NCI-H460 (cell line): Measurements from ENCODE around the gene OMP. TPM values are rescaled to one million over a fixed set of nuclear protein-coding genes. Genes with fewer than 3 reads are reported as not detected.

Experiments used
- DNase-seq: peaks from one replicate; pipeline ENCODE4 v3.0.0-alpha.2; 2016; ENCODE audit warnings: low read depth; ENCODE audit errors: extremely low read depth
- total RNA-seq: library from RNA; depleted of rRNA; stranded (reverse); fragments of >200 nt; shearing (Covaris generic); gene quantifications from 2 replicates; pipeline ENCODE4 v1.2.3, GENCODE V29; 2014; rRNA removed

The OMP gene
- total RNA-seq, 1 experiment from 2014 or later, result not detected

DNA sequence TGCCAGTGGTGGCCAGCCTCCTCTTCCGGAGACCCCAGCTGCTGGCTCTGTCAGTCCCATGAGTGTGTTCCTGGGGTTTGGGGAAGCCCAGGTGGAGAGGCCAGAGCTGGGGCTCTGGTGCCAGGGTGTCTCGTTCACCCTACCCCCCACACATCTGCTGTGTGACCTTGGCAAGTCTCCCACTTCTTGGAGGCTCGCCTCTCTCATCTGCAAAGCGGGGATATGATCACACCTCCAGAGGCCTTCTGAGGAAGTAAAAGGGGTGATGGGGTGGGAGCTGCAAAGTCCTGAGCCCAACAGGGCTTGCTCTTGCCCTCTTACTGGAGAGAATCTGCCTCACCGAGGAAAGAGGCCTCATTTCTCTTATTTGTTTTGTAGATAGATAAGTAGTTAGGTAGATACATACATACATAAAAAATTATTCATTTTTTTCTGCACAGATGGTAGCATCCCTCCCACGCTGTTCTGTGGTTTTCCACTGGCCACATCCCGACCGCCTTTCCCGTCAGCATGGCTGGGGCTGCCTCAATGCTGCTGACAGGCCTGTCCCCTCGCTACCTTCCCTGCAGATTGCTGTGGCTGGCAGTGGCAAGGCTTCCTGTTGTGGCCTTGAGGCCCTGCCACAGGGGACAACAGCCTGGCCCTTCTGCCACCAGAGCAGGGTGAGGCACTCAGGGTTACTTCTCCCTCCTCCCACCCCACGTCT, 49.3 kb downstream of the OMP start:
- DNase-seq, result no peak

DNA sequence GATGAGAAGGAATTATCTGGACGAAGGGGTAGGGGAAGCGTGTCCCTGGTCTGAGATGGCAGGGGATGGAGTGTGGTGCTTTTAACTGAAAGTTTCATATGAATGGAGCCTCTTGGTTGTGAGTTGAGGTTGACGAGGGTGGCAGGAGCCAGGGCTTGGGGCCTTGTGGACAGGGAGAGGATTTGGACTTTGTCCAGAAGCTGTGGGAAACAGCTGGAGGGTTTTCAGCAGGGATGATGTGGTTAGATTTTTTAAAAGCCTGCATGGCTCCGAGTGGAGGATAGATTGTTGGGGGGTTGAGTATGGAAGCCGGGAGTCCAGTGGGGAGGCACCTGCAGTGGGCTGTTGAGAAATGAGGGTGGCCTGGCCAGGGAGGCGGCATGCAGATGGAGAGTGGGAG, 50.2 kb downstream of the OMP start:
- DNase-seq, result no peak

Other genes starting within 250 kb of the OMP start
- 14.6 and 16.3 TPM in 2 replicates for gene ACER3, start 241.9 kb upstream of the OMP start, total RNA-seq
- not detected in 2 replicates for gene B3GNT6, start 68.4 kb upstream of the OMP start, total RNA-seq
- 0.58 and 0.99 TPM in 2 replicates for gene CAPN5, start 35.9 kb upstream of the OMP start, total RNA-seq
- gene MYO7A, start 25.4 kb downstream of the OMP start, total RNA-seq, result 0.06 and 0.10 TPM in 2 replicates
- not detected in 2 replicates for gene GDPD4, start 198.8 kb downstream of the OMP start, total RNA-seq